Progenitor cell of endocrine pancreas (in vitro differentiated cells): Measurements from ENCODE around the gene IPO4. TPM values are rescaled to one million over a fixed set of nuclear protein-coding genes. Genes with fewer than 3 reads are reported as not detected.

Source experiments
- DNase-seq: peaks from one replicate; pipeline ENCODE4 v3.0.0; 2021; ENCODE audit warnings: low spot score; ENCODE audit not compliant: unreplicated experiment
- H3K27ac Mint-ChIP-seq: 2 replicates; pipeline ENCODE4 v1.8.0; 2021; ENCODE audit warnings: mild to moderate bottlenecking, moderate library complexity, mixed read lengths
- H3K27me3 Mint-ChIP-seq: 2 replicates; pipeline ENCODE4 v1.8.0; 2021; ENCODE audit warnings: mixed read lengths
- H3K36me3 Mint-ChIP-seq: 2 replicates; pipeline ENCODE4 v1.8.0; 2022; ENCODE audit warnings: mixed read lengths; ENCODE audit not compliant: insufficient read depth
- H3K4me1 Mint-ChIP-seq: 2 replicates; pipeline ENCODE4 v1.8.0; 2021; ENCODE audit warnings: low read depth, mixed read lengths
- H3K4me3 Mint-ChIP-seq: 2 replicates; pipeline ENCODE4 v1.8.0; 2021; ENCODE audit warnings: low read depth, mild to moderate bottlenecking, moderate library complexity, mixed read lengths
- H3K9me3 Mint-ChIP-seq: 2 replicates; pipeline ENCODE4 v1.8.0; 2021; ENCODE audit warnings: low read depth, mixed read lengths
- CTCF ChIP-seq: fragments of 200-600 bp; sonication (generic); IDR thresholded peaks from one replicate; pipeline ENCODE4 v1.5.0; 2021; ENCODE audit warnings: antibody characterized with exemption, mild to moderate bottlenecking; ENCODE audit not compliant: unreplicated experiment
- total RNA-seq: library from RNA; stranded (reverse); gene quantifications from 2 replicates; pipeline ENCODE4 v1.2.1, GENCODE V29; 2021

Gene IPO4
- total RNA-seq, 1 donor from 2014 or later = 54.9 TPM

- no peaks in the 10 kb centered on the region for H3K9me3 Mint-ChIP-seq
- no peak for TF ChIP-seq CTCF
- DNase-seq = no peak
- H3K27me3 Mint-ChIP-seq = no peaks in the 10 kb centered on the region
- peaks cover 27% of the 10 kb centered on the region for H3K36me3 Mint-ChIP-seq
- no peak overlapping the region for H3K4me3 Mint-ChIP-seq
- no peak overlapping the region for H3K27ac Mint-ChIP-seq
- H3K4me1 Mint-ChIP-seq = peaks cover 16% of the 10 kb centered on the region
These were observed 24.1 kb downstream of the IPO4 start for GRCh38 chr14:24164518-24164991.

GRCh38 chr14:24162093-24162492, 26.5 kb downstream of the IPO4 start:
- TF ChIP-seq CTCF = no peak
- Mint-ChIP-seq H3K4me1 (peaks cover 16% of the 10 kb centered on the region), H3K4me3 (peak overlapping the region; percentile 81), H3K9me3 (no peaks in the 10 kb centered on the region), H3K27me3 (no peaks in the 10 kb centered on the region), H3K36me3 (peaks cover 23% of the 10 kb centered on the region), H3K27ac (peak overlapping the region; percentile 97)
- DNase-seq = no peak

GRCh38 chr14:24160850-24161804, 27.5 kb downstream of the IPO4 start, which contains the start of gene IRF9:
IRF9 (plus strand) TSS chr14:24161265; CDS start chr14:24162145, 880 bp downstream.
- Mint-ChIP-seq H3K4me1 (peaks cover 16% of the 10 kb centered on the region), H3K27me3 (no peaks in the 10 kb centered on the region), H3K4me3 (peak within 1 kb of the TSS; percentile 81), H3K9me3 (no peaks in the 10 kb centered on the region), H3K27ac (peak within 1 kb of the TSS; percentile 97), H3K36me3 (peaks cover 24% of the 10 kb centered on the region)
- TF ChIP-seq CTCF = peak; percentile 97
- peak; percentile 96 for DNase-seq

GRCh38 chr14:24160499-24160849, 28.1 kb downstream of the IPO4 start:
- TF ChIP-seq CTCF = no peak
- DNase-seq = no peak
- Mint-ChIP-seq H3K27me3 (no peaks in the 10 kb centered on the region), H3K27ac (peak overlapping the region; percentile 97), H3K4me1 (peaks cover 16% of the 10 kb centered on the region), H3K9me3 (no peaks in the 10 kb centered on the region), H3K4me3 (no peak overlapping the region), H3K36me3 (peaks cover 27% of the 10 kb centered on the region)

- Mint-ChIP-seq H3K9me3 (no peaks in the 10 kb centered on the region), H3K36me3 (peaks cover 27% of the 10 kb centered on the region), H3K4me3 (no peak overlapping the region), H3K27ac (peak overlapping the region; percentile 97), H3K27me3 (no peaks in the 10 kb centered on the region), H3K4me1 (peaks cover 16% of the 10 kb centered on the region)
- DNase-seq = no peak
- no peak for TF ChIP-seq CTCF
These were observed 28.7 kb downstream of the IPO4 start for GRCh38 chr14:24159777-24160498.
